Umbilical cord (tissue), 2 donors: ENCODE measurements around the gene GPC3. TPM values are rescaled to one million over a fixed set of nuclear protein-coding genes. Genes with fewer than 3 reads are reported as not detected.

Experiments
- DNase-seq: peaks from one replicate; pipeline ENCODE4 v3.0.0-alpha.2; 2015; ENCODE audit warnings: low spot score
- total RNA-seq: library from RNA; depleted of rRNA; stranded (reverse); fragments of >200 nt; gene quantifications from one replicate; pipeline ENCODE4 v1.2.3, GENCODE V29; 2014; ENCODE audit warnings: low replicate concordance; ENCODE audit not compliant: insufficient read depth

Gene GPC3
- total RNA-seq, 1 donor from 2014 or later: 775 TPM

GRCh38 chrX:133849676-133850075 is 135.7 kb downstream of the GPC3 start:
- DNase-seq: no peak

GRCh38 chrX:133847340-133847994 is 137.9 kb downstream of the GPC3 start:
- peak; percentile 38 for DNase-seq

GRCh38 chrX:133846311-133846710 is 139.1 kb downstream of the GPC3 start:
- peak; percentile 50 for DNase-seq

- DNase-seq: no peak
Measured at GRCh38 chrX:133840415-133840814, 145.0 kb downstream of the GPC3 start.

GRCh38 chrX:133838761-133839676 is 146.4 kb downstream of the GPC3 start:
- DNase-seq: peak; percentile 38

- DNase-seq: peak; percentile 59
Measured at GRCh38 chrX:133837091-133837490, 148.3 kb downstream of the GPC3 start.

- DNase-seq: no peak
Measured at GRCh38 chrX:133836561-133836960, 148.8 kb downstream of the GPC3 start.

- DNase-seq: no peak
Measured at GRCh38 chrX:133834771-133835170, 150.6 kb downstream of the GPC3 start.

- no peak for DNase-seq
Measured at GRCh38 chrX:133819546-133819945, 165.8 kb downstream of the GPC3 start.

- DNase-seq: no peak
Measured at GRCh38 chrX:133818019-133818418, 167.4 kb downstream of the GPC3 start.

GRCh38 chrX:133815496-133815895 is 169.9 kb downstream of the GPC3 start:
- DNase-seq: no peak

- DNase-seq: no peak
Measured at GRCh38 chrX:133813971-133814370, 171.4 kb downstream of the GPC3 start.

- DNase-seq: peak; percentile 55
Measured at GRCh38 chrX:133812402-133812801, 173.0 kb downstream of the GPC3 start.

- DNase-seq: no peak
Measured at GRCh38 chrX:133810925-133811324, 174.5 kb downstream of the GPC3 start.

GRCh38 chrX:133804072-133804471 is 181.3 kb downstream of the GPC3 start:
- no peak for DNase-seq

GRCh38 chrX:133796282-133796681 is 189.1 kb downstream of the GPC3 start:
- no peak for DNase-seq

GRCh38 chrX:133794126-133794525 is 191.3 kb downstream of the GPC3 start:
- DNase-seq: peak; percentile 77

- peak; percentile 60 for DNase-seq
Measured at GRCh38 chrX:133793626-133794025, 191.8 kb downstream of the GPC3 start.

GRCh38 chrX:133792198-133792953 is 193.0 kb downstream of the GPC3 start:
- DNase-seq: peak; percentile 69

- no peak for DNase-seq
Measured at GRCh38 chrX:133789829-133790228, 195.6 kb downstream of the GPC3 start.

- DNase-seq: no peak
Measured at GRCh38 chrX:133786382-133786781, 199.0 kb downstream of the GPC3 start.

- no peak for DNase-seq
Measured at GRCh38 chrX:133783274-133783673, 202.1 kb downstream of the GPC3 start.
